A204.1 (cell line): Measurements from ENCODE around the gene CCDC117.

Experiments
- FAIRE-seq: peaks from 2 replicates; lab custom pipeline; 2012; peaks lifted over from hg19 to GRCh38; lab: Jason Lieb, UNC

The CCDC117 gene

GRCh38 chr22:28830441-28830840 is 57.9 kb downstream of the CCDC117 start:
- FAIRE-seq: no peak

DNA sequence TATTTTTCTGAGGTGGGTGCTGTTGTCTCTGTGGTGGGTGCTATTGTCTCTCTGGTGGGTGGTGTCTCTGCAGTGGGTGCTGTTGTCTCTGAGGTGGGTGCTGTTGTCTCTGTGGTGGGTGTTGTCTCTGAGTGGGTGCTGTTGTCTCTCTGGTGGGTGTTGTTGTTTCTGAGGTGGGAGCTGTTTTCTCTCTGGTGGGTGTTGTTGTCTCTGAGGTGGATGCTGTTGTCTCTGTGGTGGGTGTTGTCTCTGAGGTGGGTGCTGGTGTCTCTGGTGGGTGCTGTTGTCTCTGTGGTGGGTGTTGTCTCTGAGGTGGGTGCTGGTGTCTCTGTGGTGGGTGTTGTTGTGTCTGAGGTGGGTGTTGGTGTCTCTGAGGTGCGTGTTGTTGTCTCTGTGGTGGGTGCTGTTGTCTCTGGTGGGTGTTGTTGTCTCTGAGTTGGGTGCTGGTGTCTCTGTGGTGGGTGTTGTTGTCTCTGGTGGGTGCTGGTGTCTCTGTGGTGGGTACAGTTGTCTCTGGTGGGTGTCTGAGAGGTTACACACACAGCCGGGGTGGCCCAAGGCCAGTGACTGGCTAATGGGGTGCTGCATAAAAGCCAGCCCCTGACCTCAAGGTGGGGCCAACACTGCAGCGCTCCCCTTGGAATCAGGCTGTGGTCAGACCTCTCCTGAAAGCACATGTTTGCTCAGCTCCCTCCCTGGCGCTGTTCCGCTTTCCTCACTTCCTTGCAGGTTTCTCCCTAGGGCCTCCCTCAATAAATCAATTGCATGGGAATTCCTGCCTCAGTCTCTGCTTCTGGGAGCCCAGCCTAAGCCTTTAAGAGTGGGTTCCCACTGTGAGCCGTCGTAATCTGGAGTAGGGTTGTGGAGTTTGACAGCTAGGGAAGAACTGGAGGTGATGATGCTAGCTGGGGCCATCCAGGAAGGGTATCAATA is 58.9 kb downstream of the CCDC117 start:
- FAIRE-seq: no peak

- FAIRE-seq: no peak
These were observed 60.2 kb downstream of the CCDC117 start for GRCh38 chr22:28832731-28833130.

GRCh38 chr22:28833276-28833923 is 60.9 kb downstream of the CCDC117 start:
- no peak for FAIRE-seq

GRCh38 chr22:28835630-28836189 is 63.2 kb downstream of the CCDC117 start:
- FAIRE-seq: no peak

GRCh38 chr22:28837640-28838039 is 65.1 kb downstream of the CCDC117 start:
- FAIRE-seq: no peak
